GM21619 (cell line): ENCODE data around the gene C14orf119.
"Not testable (repeated sequence)": the region's sequence is repeated elsewhere in the genome, so short reads cannot be mapped to it uniquely, and the experiment has no call there.

ENCODE experiments used
- ATAC-seq: cut with Tn5 transposase; IDR thresholded peaks from one replicate; pipeline ENCODE4 v1.9.1; 2021; ENCODE audit not compliant: unreplicated experiment

Gene C14orf119

DNA sequence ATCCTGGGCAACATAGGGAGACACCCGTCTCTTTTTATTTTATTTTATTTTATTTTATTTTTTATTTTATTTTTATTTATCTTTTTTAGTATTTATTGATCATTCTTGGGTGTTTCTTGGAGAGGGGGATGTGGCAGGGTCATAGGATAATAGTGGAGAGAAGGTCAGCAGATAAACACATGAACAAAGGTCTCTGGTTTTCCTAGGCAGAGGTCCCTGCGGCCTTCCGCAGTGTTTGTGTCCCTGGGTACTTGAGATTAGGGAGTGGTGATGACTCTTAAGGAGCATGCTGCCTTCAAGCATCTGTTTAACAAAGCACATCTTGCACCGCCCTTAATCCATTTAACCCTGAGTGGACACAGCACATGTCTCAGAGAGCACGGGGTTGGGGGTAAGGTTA lies 12.3 kb downstream of the C14orf119 start:
- not testable (repeated sequence) for ATAC-seq

DNA sequence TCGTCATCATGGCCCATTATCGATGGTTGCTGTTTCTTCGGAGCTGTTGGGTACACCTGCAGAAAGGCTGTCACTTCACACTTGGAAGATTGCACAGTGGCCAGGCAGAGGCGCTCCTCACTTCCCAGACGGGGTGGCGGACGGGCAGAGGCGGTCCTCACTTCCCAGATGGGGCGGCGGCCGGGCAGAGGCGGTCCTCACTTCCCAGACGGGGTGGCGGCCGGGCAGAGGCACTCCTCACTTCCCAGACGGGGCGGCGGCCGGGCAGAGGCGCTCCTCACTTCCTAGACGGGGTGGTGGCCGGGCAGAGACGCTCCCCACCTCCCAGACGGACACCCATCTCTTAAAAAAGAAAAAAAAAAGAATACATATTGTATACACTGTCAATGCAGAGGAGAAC lies 12.9 kb downstream of the C14orf119 start:
- ATAC-seq, result not testable (repeated sequence)

- ATAC-seq, result no peak
These were observed 14.5 kb downstream of the C14orf119 start for GRCh38 chr14:23109769-23110168.

DNA sequence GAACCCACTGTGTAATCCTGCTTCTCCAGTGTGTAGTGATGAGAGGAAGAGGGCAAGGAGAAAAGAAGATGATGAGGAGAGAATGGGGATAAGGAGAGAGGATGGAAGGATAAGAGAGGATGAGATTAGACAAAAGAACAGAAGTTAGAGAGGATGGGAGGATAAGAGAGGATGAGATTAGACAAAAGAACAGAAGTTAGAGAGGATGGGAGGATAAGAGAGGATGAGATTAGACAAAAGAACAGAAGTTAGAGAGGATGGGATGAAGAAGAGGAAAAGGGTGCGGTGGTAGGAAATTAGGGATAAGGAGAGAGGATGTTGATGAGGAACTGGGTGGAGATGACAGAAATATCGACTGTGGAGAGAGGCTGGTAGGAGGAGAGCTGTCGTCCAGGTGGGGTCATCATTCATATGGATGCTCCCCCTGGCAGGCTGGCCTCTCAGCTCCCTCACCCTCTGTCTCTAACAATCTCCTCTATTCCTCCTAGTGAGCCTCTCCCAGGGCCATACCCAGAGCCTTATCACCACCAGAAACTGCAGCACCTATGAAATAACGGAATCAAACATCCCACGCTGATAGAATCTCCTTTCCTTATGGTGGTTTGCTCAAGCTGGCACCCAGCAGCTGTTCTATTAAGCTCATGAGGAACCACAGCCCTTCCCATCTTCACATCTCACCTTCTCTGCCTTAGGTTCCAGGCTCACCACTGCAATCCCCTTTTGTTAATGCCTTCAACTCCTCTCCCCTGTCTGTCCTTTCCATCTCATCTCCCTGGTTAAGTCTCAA lies 15.5 kb downstream of the C14orf119 start:
- ATAC-seq, result no peak

DNA sequence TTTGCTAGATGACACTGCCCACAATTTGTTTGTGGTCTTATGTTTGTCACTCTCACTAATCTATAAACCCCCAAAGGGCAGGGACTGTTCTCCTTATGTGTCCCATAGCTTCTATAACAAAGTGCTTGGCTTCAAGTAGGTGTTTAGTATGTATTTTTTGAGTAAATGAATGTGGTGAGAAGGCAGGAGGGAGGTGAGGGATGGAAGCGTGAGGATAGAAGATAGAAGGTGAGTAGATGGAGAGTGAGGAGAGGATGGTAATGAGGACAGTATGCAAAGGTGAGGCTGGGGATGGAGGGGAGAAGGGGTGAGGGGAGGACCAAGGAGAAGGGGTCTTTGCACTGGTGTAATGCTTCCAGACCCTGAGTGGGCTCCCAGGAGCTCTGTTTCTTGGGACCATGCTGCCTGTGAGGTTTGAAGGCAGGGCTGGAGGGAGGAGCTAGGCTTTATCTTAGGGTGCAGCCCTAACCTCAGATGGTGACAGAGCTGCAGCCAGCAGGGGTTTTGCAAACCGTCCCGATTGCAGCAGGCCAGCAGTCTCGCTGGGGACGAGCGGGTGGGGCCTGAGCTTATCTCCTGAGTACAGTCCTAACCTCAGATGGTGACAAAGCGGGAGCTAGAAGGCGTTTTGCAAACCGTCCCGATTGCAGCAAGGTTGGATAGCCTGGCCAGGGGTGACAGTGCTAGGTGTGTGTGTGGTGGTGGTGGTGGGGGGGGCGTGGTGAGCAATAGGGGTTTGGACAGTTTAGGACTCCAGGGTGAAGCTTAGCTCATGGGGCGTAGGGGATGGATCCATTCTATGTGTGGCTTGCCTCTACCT lies 17.3 kb downstream of the C14orf119 start:
- no peak for ATAC-seq

DNA sequence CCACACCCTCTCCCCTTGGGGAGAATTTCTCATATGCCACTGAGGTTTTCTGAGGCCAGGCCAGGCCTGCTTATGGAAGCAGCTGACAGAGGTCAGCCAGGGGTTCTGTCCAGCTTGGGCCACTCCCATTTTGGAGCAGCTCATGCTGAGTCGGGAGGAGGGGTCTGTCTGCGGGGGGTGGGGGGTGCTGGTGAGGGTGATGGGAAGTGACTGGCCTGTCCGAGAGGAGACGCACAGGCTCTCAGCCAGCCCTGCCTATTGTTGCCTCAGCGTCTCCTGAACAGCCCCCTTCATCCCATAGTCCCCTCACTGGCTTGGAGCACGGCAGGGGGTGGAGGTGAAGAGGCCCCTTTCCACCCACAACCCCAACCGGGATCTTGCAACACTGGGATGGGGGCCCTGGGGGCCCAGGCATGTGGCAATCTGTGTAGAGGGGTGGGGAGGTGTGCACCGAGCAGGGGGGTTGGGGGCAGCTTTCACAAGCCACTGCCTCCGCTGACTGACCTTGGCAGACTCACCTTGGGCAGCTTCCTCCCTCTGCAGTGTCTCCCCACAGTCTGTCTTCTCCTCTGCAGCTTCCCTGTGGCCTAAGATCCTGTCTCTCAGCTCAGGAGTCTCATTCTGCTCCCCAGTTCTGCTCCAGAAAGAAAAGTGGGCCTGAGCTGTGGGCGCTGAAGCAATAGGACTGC lies 18.3 kb downstream of the C14orf119 start:
- no peak for ATAC-seq

GRCh38 chr14:23114120-23114458 lies 18.8 kb downstream of the C14orf119 start:
- no peak for ATAC-seq

- ATAC-seq, result no peak
These were observed 19.3 kb downstream of the C14orf119 start for GRCh38 chr14:23114669-23115038.

GRCh38 chr14:23115039-23115731 lies 19.9 kb downstream of the C14orf119 start:
- ATAC-seq, result no peak

DNA sequence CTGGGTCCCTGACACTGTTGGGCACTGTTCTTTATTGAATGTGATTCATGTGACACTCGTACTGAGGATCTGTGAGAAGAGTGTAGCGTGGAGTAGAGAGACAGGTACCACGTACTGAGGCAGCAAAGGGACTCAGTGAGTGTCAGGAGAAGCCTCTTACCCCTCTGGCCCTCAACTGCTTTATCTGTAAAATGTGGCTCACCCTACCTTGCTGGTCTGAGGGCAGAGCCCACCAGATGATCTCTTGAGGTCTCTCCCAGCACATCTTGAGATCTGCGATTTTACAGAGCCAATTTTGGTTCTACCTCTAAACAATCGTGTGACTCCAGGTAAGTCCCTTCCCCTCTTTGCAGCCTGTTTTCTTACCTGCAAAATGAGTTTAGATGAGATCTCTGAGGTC lies 20.6 kb downstream of the C14orf119 start:
- ATAC-seq, result no peak

DNA sequence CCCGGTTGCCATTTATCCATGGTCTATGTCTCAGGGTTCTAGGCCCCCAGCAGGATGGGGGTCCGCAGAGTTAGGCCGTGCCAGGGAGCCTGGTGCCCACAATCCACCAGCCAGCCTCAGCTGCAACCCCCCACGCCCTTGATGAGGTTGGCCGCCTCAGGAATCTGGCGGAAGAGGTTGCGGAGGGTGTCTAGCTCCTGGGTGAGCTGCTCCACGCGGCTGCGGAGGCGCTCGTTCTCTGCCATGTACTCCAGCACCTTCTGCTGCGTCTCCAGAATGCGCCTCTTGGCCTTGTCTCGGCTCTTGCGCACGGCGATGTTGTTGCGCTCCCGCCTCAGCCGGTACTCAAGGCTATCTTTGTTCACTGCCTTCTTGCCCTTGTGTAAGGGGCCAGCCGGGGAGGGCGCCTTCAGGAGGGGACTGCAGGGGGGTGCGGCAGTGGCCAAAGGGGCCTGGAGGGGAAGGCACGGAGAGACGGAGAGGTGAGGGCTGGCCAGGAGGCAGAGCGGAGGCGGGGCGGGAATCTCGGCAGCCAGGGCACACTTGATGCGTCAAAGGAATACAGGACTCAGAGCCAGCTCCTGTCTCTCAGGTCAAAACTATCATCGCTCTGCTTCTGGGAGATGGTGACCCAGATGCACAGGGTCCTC lies 22.2 kb downstream of the C14orf119 start:
- no peak for ATAC-seq

GRCh38 chr14:23118506-23119362 lies 23.4 kb downstream of the C14orf119 start, which contains the start of gene CEBPE:
CEBPE (minus strand) TSS chr14:23119255; CDS start chr14:23119091, 164 bp downstream.
- ATAC-seq, result no peak

DNA sequence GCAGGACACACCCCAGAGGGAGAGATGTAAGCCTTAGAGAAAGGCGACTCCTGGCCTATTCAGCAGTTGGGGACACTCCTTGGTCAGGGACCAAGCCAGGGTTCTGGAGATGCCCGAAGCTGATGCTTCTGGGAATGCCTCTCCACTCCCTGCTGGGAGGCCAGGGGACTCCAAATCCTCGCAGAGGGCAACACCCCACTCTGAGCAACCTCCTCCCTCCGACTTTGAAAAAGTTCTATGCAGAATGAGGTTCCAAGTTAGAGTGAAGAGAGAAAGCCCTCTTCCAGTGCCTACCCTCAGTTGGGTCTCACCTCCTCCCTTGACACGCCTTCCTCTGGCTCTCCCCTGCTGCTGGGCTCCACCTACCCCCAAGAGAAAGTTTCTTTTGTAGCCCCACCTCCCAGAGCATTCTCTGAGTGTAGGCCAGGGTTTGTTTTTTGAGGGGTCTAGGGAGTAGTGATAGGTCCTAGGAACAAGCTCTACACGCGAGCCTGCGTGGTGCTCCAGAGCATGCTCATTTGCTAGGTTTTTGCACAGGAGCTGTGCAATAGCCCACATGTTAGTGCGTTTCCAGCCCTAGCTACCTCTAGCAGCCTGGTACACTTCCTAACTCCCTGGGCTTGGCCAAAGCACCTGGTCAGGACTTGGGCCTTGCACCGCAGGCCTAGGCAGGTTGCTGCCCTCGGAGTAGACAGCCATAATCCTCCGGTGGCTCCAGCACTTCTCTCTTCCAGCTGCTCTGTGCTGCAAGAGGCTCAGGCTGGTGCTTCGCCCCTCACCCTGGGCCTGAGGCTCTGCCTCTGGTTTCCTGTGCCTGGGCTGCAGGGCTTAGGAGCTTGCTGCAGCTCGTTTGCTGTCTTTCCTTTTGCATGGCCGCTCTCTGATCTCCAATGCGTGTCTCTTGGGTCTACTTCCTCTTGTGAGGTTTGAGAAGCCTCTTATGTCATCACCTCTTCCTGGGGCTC lies 24.3 kb downstream of the C14orf119 start:
- ATAC-seq, result no peak

GRCh38 chr14:23120541-23121251 lies 25.4 kb downstream of the C14orf119 start:
- ATAC-seq, result peak; percentile 65

DNA sequence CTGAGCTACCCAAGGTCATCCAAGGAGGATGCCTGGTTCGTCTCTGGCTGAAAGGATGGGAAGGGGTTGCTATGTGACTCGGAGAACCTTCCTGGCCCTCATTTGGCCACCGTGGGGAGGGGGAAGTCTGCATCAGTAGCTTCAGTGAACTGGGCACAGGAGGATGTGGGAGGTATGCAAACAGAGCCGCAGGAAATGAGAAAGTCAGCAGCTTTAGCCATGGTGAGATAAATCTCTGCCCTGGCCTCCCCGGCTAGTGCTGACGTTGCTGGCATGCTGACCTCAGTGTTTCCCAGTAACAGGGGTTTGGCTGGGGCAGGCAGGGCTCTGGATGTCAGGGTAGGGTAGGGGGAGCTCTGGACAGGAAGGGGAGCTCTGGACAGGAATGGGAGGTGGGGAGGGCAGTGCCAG lies 26.1 kb downstream of the C14orf119 start:
- peak; percentile 64 for ATAC-seq

DNA sequence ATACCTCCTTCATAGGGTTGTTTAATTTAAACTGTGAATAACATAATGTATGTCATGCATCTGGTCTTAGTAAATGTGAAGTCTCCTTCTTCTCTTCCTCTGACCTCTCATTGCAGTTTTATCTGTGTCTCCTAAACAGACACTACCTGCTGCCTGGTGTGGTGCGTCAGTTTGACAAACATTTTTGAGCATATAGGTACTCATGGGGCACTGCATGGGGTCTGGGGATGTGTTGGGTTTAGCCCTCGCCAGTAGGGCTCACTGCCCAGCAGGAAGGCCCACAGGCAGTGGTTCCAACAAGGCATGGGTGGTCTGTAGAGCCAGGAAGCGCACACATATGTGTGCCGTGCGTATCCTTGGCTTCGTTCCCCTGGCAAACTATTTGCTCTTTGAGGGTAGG lies 26.8 kb downstream of the C14orf119 start:
- no peak for ATAC-seq

DNA sequence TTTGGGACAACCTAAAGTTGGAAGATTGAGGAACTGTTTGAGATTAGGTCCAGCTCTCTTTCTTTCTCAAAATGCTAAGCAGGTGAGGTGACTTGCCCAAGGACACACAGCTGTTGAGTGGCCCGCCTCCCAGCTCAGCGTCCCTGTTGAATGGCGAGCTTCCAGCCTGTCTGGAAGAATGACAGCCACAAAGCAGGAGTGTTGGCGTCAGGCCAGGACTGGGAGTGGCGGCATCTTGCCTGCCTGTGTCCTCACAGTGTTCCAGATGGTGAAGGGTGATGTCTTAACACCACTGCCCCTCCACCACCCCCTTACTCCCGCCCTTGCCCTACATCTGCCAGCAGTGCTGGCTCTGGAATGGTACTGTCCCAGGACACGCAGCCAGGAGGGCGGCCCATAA lies 28.1 kb downstream of the C14orf119 start:
- ATAC-seq, result no peak
